IMR-90 (cell line): ENCODE data around the gene CYP2D6. TPM values are rescaled to one million over a fixed set of nuclear protein-coding genes. Genes with fewer than 3 reads are reported as not detected.

Experiments
- ATAC-seq: fragments of 200-7000 bp; cut with Tn5 transposase; 2 replicates; pipeline ENCODE4 v1.9.1; 2020; ENCODE audit warnings: low read depth, mild to moderate bottlenecking, moderate library complexity
- BruUV-seq: library from RNA; stranded (reverse); fragments of 400-500 nt; replicated peaks from 2 replicates; lab custom pipeline; 2021; lab: Mats Ljungman, UMichigan
- CTCF ChIA-PET: fragments of 300-600 bp; formaldehyde crosslinking; extraction: SDS; loops from one replicate; lab custom pipeline; 2021; ENCODE audit warnings: antibody characterized with exemption; lab: Yijun Ruan, JAX
- POLR2A ChIA-PET: fragments of 300-600 bp; sonication (Branson Sonifier 250); formaldehyde crosslinking; loops from one replicate; lab custom pipeline; 2022; ENCODE audit warnings: antibody characterized with exemption; ENCODE audit not compliant: unreplicated experiment; lab: Charles Lee
- DNase-seq: peaks from one replicate; pipeline ENCODE4 v3.0.0; 2013
- H2AFZ ChIP-seq: replicated peaks from 2 replicates; pipeline ENCODE3; 2013; ENCODE audit warnings: low read length, mild to moderate bottlenecking; ENCODE audit not compliant: poor library complexity
- H2AK5ac ChIP-seq: 2 replicates; pipeline ENCODE4 v1.6.1; 2013; ENCODE audit warnings: low read depth, low read length, inconsistent platforms
- H2AK9ac ChIP-seq: replicated peaks from 2 replicates; pipeline ENCODE3; 2013; ENCODE audit warnings: mild to moderate bottlenecking, low read depth, low read length, moderate library complexity; ENCODE audit not compliant: poor library complexity
- H2BK120ac ChIP-seq: 2 replicates; pipeline ENCODE4 v1.6.1; 2013; ENCODE audit warnings: low read depth, low read length, inconsistent platforms
- H2BK15ac ChIP-seq: 3 replicates; pipeline ENCODE4 v1.6.1; 2013; ENCODE audit warnings: low read depth, low read length, inconsistent platforms
- H2BK20ac ChIP-seq: 2 replicates; pipeline ENCODE4 v1.6.1; 2013; ENCODE audit warnings: low read depth, mild to moderate bottlenecking, inconsistent platforms, low read length, moderate library complexity
- H2BK5ac ChIP-seq: 2 replicates; pipeline ENCODE4 v1.6.1; 2013; ENCODE audit warnings: mild to moderate bottlenecking, low read depth, low read length, inconsistent platforms; ENCODE audit not compliant: poor library complexity, severe bottlenecking
- H3K14ac ChIP-seq: replicated peaks from 2 replicates; pipeline ENCODE4 v1.6.1; 2013; ENCODE audit warnings: low read depth, low read length, inconsistent platforms
- H3K18ac ChIP-seq: 2 replicates; pipeline ENCODE4 v1.6.1; 2013; ENCODE audit warnings: low read depth, low read length, control low read depth
- H3K23ac ChIP-seq: 2 replicates; pipeline ENCODE4 v1.6.1; 2013; ENCODE audit warnings: low read depth, low read length, inconsistent platforms
- H3K27ac ChIP-seq: 2 replicates; pipeline ENCODE4 v1.5.1; 2013; ENCODE audit warnings: mild to moderate bottlenecking, control low read depth, low read length; ENCODE audit not compliant: insufficient read depth
- H3K27me3 ChIP-seq: 2 replicates; pipeline ENCODE4 v1.6.1; 2013; ENCODE audit warnings: low read length; ENCODE audit not compliant: control insufficient read depth, insufficient read depth
- H3K36me3 ChIP-seq: 2 replicates; pipeline ENCODE4 v1.6.1; 2013; ENCODE audit warnings: low read length, mixed read lengths; ENCODE audit not compliant: control insufficient read depth, insufficient read depth
- H3K4ac ChIP-seq: 2 replicates; pipeline ENCODE4 v1.6.1; 2013; ENCODE audit warnings: low read depth, low read length, inconsistent platforms
- H3K4me1 ChIP-seq: 2 replicates; pipeline ENCODE4 v1.6.1; 2013; ENCODE audit warnings: low read length, mixed read lengths; ENCODE audit not compliant: control insufficient read depth, insufficient read depth
- H3K4me2 ChIP-seq: 2 replicates; pipeline ENCODE4 v1.6.1; 2013; ENCODE audit warnings: low read depth, mild to moderate bottlenecking, control low read depth, low read length, moderate library complexity
- H3K4me3 ChIP-seq: 2 replicates; pipeline ENCODE4 v1.5.1; 2013; ENCODE audit warnings: low read depth, mild to moderate bottlenecking, control low read depth, low read length, moderate library complexity; ENCODE audit not compliant: insufficient read depth
- H3K56ac ChIP-seq: 2 replicates; pipeline ENCODE4 v1.6.1; 2013; ENCODE audit warnings: low read length, inconsistent platforms; ENCODE audit not compliant: insufficient read depth; ENCODE audit errors: extremely low read depth
- H3K79me1 ChIP-seq, 2 experiments: 2 replicates each; pipeline ENCODE4 v1.6.1; 2013; ENCODE audit warnings: low read length in 2 of 2, inconsistent platforms in 1 of 2, low read depth in 1 of 2
- H3K9ac ChIP-seq: 2 replicates; pipeline ENCODE4 v1.6.1; 2013; ENCODE audit warnings: low read depth, low read length, control low read depth
- H3K9me1 ChIP-seq: 2 replicates; pipeline ENCODE4 v1.6.1; 2013; ENCODE audit warnings: low read length, inconsistent platforms; ENCODE audit not compliant: insufficient read depth
- H3K9me3 ChIP-seq: 2 replicates; pipeline ENCODE4 v1.6.1; 2013; ENCODE audit warnings: low read length; ENCODE audit not compliant: control insufficient read depth, insufficient read depth
- H4K20me1 ChIP-seq: 2 replicates; pipeline ENCODE4 v1.6.1; 2013; ENCODE audit warnings: low read length, inconsistent platforms; ENCODE audit not compliant: insufficient read depth
- H4K5ac ChIP-seq: 2 replicates; pipeline ENCODE4 v1.6.1; 2013; ENCODE audit warnings: mild to moderate bottlenecking, low read depth, low read length, control low read depth
- H4K8ac ChIP-seq, 2 experiments: 2 replicates each; pipeline ENCODE4 v1.6.1; 2013; ENCODE audit warnings: low read depth in 2 of 2, low read length in 2 of 2, control low read depth in 1 of 2, inconsistent platforms in 1 of 2
- H4K91ac ChIP-seq: 2 replicates; pipeline ENCODE4 v1.6.1; 2013; ENCODE audit warnings: low read depth, low read length, inconsistent platforms; ENCODE audit not compliant: insufficient read depth
- BHLHE40 ChIP-seq: fragments of 150-350 bp; IDR thresholded peaks from 2 replicates; pipeline ENCODE4 v1.6.1; 2016; ENCODE audit warnings: mild to moderate bottlenecking, low read depth, low read length
- CEBPB ChIP-seq: IDR thresholded peaks from 2 replicates; pipeline ENCODE4 v1.6.1; 2012; ENCODE audit warnings: low read depth, low read length, improper control_type of control experiment
- CHD1 ChIP-seq: IDR thresholded peaks from 2 replicates; pipeline ENCODE4 v1.6.1; 2012; ENCODE audit warnings: low read depth, low read length, improper control_type of control experiment
- FOS ChIP-seq: fragments of 150-350 bp; IDR thresholded peaks from 2 replicates; pipeline ENCODE4 v1.6.1; 2016; ENCODE audit warnings: low read depth, low read length
- MAFK ChIP-seq: IDR thresholded peaks from 2 replicates; pipeline ENCODE4 v1.6.1; 2012; ENCODE audit warnings: low read depth, low read length, improper control_type of control experiment
- MAZ ChIP-seq: IDR thresholded peaks from 2 replicates; pipeline ENCODE4 v1.6.1; 2012; ENCODE audit warnings: low read depth, mild to moderate bottlenecking, low read length, improper control_type of control experiment, moderate library complexity, borderline replicate concordance
- MXI1 ChIP-seq: IDR thresholded peaks from 2 replicates; pipeline ENCODE4 v1.6.1; 2012; ENCODE audit warnings: low read depth, mild to moderate bottlenecking, low read length, moderate library complexity, borderline replicate concordance
- NFE2L2 ChIP-seq: fragments of 150-350 bp; IDR thresholded peaks from 2 replicates; pipeline ENCODE4 v1.6.1; 2016; ENCODE audit warnings: low read depth, mild to moderate bottlenecking, low read length
- POLR2A ChIP-seq: IDR thresholded peaks from 2 replicates; pipeline ENCODE4 v1.6.1; 2012; ENCODE audit warnings: mild to moderate bottlenecking, low read depth, low read length
- RAD21 ChIP-seq: IDR thresholded peaks from 2 replicates; pipeline ENCODE4 v1.6.1; 2012; ENCODE audit warnings: low read length, improper control_type of control experiment
- RCOR1 ChIP-seq: IDR thresholded peaks from 2 replicates; pipeline ENCODE4 v1.6.1; 2012; ENCODE audit warnings: mild to moderate bottlenecking, low read length, improper control_type of control experiment; ENCODE audit not compliant: insufficient replicate concordance
- RFX5 ChIP-seq: IDR thresholded peaks from 2 replicates; pipeline ENCODE4 v1.8.0; 2012; ENCODE audit warnings: low read depth, mild to moderate bottlenecking, low read length, moderate library complexity
- SMC3 ChIP-seq: fragments of 150-350 bp; IDR thresholded peaks from 2 replicates; pipeline ENCODE4 v1.6.1; 2016; ENCODE audit warnings: low read depth, mild to moderate bottlenecking, antibody characterized with exemption, low read length, moderate library complexity
- WGBS, 2 experiments: methylation state at CpG; one replicate each; pipeline versions ENCODE4 v1.1.5 to v1.1.7; 2013; ENCODE audit warnings: missing lambda C conversion rate in 2 of 2; ENCODE audit not compliant: insufficient read length in 1 of 2; ENCODE audit errors: extremely low coverage in 2 of 2; 5-methylcytosine and 5-hydroxymethylcytosine counted together
- dilution Hi-C: fragments of 300-500 bp; cut with HindIII; formaldehyde crosslinking; loops from one replicate; pipeline ENCODE4 v1.14.3; 2018; ENCODE audit warnings: low sequenced_read_pairs; ENCODE audit not compliant: unreplicated experiment
- in situ Hi-C: fragments of 300-500 bp; cut with MboI; formaldehyde crosslinking; loops from 3 replicates; pipeline ENCODE4 v1.14.3; 2019; ENCODE audit warnings: low sequenced_read_pairs, inconsistent platforms, mixed read lengths
- intact Hi-C: fragments of 100-400 bp; cut with micrococcal nuclease; formaldehyde crosslinking; loops from 2 replicates; pipeline ENCODE4 v1.10.0; 2022
- polyA plus RNA-seq, 3 experiments: library from polyadenylated mRNA; depleted of rRNA; stranded (reverse); fragments of >200 nt; gene quantifications; 2 replicates each; pipeline ENCODE4 v1.2.3, GENCODE V29; 2012; ENCODE audit warnings: low replicate concordance in 1 of 3
- total RNA-seq: library from RNA; depleted of rRNA; stranded (reverse); fragments of >200 nt; gene quantifications from 2 replicates; pipeline ENCODE4 v1.2.3, GENCODE V29; 2012
- TF ChIP-seq, protein P1 (sequence below): fragments of 150-350 bp; IDR thresholded peaks from 2 replicates; pipeline ENCODE4 v1.6.1; 2017; ENCODE audit warnings: mild to moderate bottlenecking, antibody characterized with exemption, low read length, low read depth
- TF ChIP-seq, protein P2 (sequence below): conservative IDR thresholded peaks from 2 replicates; pipeline ENCODE4 v1.5.1; 2012; ENCODE audit warnings: mild to moderate bottlenecking, low read depth, low read length, improper control_type of control experiment
- TF ChIP-seq, protein P3 (sequence below): fragments of 150-350 bp; IDR thresholded peaks from 2 replicates; pipeline ENCODE4 v1.6.1; 2016; ENCODE audit warnings: low read depth, mild to moderate bottlenecking, low read length, moderate library complexity, borderline replicate concordance

CYP2D6 gene
- total and polyA plus RNA-seq, 2 of the 4 experiments (the other 2 are of a cell fraction): under 0.01 to 0.24 TPM

DNA sequence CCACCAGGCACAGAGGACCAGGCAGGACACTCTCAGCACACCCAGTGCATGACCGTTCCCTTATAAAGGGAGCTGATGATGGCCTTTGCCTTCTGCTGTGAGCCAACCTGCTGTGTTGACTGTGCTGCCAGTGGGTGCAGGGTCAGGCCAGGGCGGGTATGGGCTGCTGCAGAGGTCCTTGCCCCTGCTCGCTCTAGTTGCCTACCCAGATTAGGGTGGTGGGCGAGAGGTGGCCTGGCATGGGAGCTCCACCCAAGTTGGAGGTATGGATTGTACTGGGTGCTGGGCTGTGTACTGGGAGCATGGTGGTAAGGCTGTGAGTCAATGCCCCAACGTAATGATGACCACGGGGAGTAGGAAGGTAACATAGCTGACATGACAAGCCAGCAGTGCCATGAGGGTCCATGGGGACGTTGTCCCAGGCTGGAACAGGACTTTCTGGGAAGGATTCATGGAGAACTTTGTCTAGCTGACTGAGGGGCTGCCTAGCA, 24.5 kb upstream of the CYP2D6 start:
- Histone ChIP-seq H2AK5ac (no peak overlapping the region), H3K9ac (no peak overlapping the region), H3K56ac (0 out of 2 replicates have a peak overlapping the region, but pooled peaks have one; percentile 6), H3K27ac (no peak overlapping the region), H3K9me1 (peaks cover 3% of the 10 kb centered on the region; the same call in 1 of the 2 replicates), H3K4me2 (no peak overlapping the region), H4K20me1 (no peaks in the 10 kb centered on the region), H2BK120ac (no peak overlapping the region), H3K23ac (no peak overlapping the region), H3K36me3 (peaks cover 10% of the 10 kb centered on the region; the same call in 1 of the 2 replicates), H2BK5ac (no peak overlapping the region), H3K4ac (no peak overlapping the region), H4K8ac (no peak overlapping the region), H3K9me3 (no peaks in the 10 kb centered on the region), H3K18ac (no peak overlapping the region), H4K5ac (no peak overlapping the region), H3K27me3 (no peaks in the 10 kb centered on the region), H2BK20ac (no peak overlapping the region), H3K4me1 (no peaks in the 10 kb centered on the region), H4K91ac (no peak overlapping the region), H3K79me1 (no peaks in the 10 kb centered on the region), H2BK15ac (no peak overlapping the region), H3K14ac (no peak overlapping the region), H2AK9ac (no peak overlapping the region), H3K4me3 (no peak overlapping the region), H2AFZ (no peak overlapping the region)
- BruUV-seq: no TSS peak
- 91% methylated on average over 6 of the region's 7 CpGs; no CpG with 5 or more reads in 1 of the 2 experiments for WGBS, 2 experiments
- TF ChIP-seq MAZ (no peak), MAFK (no peak), FOS (no peak), RCOR1 (no peak), RAD21 (no peak), NFE2L2 (no peak), RFX5 (no peak), CHD1 (no peak), BHLHE40 (no peak), MXI1 (no peak), CEBPB (no peak), SMC3 (no peak), POLR2A (no peak)
- TF ChIP-seq, protein P1, sequence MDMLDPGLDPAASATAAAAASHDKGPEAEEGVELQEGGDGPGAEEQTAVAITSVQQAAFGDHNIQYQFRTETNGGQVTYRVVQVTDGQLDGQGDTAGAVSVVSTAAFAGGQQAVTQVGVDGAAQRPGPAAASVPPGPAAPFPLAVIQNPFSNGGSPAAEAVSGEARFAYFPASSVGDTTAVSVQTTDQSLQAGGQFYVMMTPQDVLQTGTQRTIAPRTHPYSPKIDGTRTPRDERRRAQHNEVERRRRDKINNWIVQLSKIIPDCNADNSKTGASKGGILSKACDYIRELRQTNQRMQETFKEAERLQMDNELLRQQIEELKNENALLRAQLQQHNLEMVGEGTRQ: no peak
- TF ChIP-seq, protein P2, sequence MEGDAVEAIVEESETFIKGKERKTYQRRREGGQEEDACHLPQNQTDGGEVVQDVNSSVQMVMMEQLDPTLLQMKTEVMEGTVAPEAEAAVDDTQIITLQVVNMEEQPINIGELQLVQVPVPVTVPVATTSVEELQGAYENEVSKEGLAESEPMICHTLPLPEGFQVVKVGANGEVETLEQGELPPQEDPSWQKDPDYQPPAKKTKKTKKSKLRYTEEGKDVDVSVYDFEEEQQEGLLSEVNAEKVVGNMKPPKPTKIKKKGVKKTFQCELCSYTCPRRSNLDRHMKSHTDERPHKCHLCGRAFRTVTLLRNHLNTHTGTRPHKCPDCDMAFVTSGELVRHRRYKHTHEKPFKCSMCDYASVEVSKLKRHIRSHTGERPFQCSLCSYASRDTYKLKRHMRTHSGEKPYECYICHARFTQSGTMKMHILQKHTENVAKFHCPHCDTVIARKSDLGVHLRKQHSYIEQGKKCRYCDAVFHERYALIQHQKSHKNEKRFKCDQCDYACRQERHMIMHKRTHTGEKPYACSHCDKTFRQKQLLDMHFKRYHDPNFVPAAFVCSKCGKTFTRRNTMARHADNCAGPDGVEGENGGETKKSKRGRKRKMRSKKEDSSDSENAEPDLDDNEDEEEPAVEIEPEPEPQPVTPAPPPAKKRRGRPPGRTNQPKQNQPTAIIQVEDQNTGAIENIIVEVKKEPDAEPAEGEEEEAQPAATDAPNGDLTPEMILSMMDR: no peak
- TF ChIP-seq, protein P3, sequence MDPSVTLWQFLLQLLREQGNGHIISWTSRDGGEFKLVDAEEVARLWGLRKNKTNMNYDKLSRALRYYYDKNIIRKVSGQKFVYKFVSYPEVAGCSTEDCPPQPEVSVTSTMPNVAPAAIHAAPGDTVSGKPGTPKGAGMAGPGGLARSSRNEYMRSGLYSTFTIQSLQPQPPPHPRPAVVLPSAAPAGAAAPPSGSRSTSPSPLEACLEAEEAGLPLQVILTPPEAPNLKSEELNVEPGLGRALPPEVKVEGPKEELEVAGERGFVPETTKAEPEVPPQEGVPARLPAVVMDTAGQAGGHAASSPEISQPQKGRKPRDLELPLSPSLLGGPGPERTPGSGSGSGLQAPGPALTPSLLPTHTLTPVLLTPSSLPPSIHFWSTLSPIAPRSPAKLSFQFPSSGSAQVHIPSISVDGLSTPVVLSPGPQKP: no peak
- in situ Hi-C loops (no loop called here), intact Hi-C loops (no loop called here), dilution Hi-C loops (no loop called here)
- POLR2A ChIA-PET: no interaction called here
- CTCF ChIA-PET: no interaction called here
- DNase-seq: no peak
- ATAC-seq: no peak
